ENCODE measurements around the gene ARID4A.
"Not testable (repeated sequence)": the region's sequence is repeated elsewhere in the genome, so short reads cannot be mapped to it uniquely, and the experiment has no call there.

Gene ARID4A

GRCh38 chr14:58298477-58299400 is at the start of gene ARID4A:
TSS of gene ARID4A (plus strand) at chr14:58298555. CDS start at chr14:58299855, 1,300 bp downstream.
- DNase-seq = no peak

GRCh38 chr14:58249611-58250010 is 48.7 kb upstream of the ARID4A start:
- no peak for DNase-seq

- DNase-seq = no peak
Measured at GRCh38 chr14:58258156-58258555, 40.2 kb upstream of the ARID4A start.

- DNase-seq = not testable (repeated sequence)
Measured at GRCh38 chr14:58262005-58262404, 36.4 kb upstream of the ARID4A start.

- DNase-seq = no peak
Measured at GRCh38 chr14:58265401-58265800, 33.0 kb upstream of the ARID4A start.

GRCh38 chr14:58270628-58271027 is 27.7 kb upstream of the ARID4A start:
- no peak for DNase-seq

- DNase-seq = no peak
Measured at GRCh38 chr14:58272588-58273372, 25.6 kb upstream of the ARID4A start.

GRCh38 chr14:58274881-58275280 is 23.5 kb upstream of the ARID4A start:
- no peak for DNase-seq

GRCh38 chr14:58275527-58276190 is 22.7 kb upstream of the ARID4A start:
- DNase-seq = no peak

- no peak for DNase-seq
Measured at GRCh38 chr14:58276208-58276607, 22.1 kb upstream of the ARID4A start.

GRCh38 chr14:58278177-58278576 is 20.2 kb upstream of the ARID4A start:
- DNase-seq = no peak

- DNase-seq = no peak
Measured at GRCh38 chr14:58280954-58281787, 17.2 kb upstream of the ARID4A start.

GRCh38 chr14:58281969-58282368 is 16.4 kb upstream of the ARID4A start:
- no peak for DNase-seq

- DNase-seq = no peak
Measured at GRCh38 chr14:58282925-58283593, 15.3 kb upstream of the ARID4A start.

- DNase-seq = no peak
Measured at GRCh38 chr14:58283730-58284129, 14.6 kb upstream of the ARID4A start.

GRCh38 chr14:58285132-58285531 is 13.2 kb upstream of the ARID4A start:
- DNase-seq = no peak

- no peak for DNase-seq
Measured at GRCh38 chr14:58287607-58288042, 10.7 kb upstream of the ARID4A start.

- DNase-seq = no peak
Measured at GRCh38 chr14:58288106-58288792, 10.1 kb upstream of the ARID4A start.

- no peak for DNase-seq
Measured at GRCh38 chr14:58291646-58292045, 6.7 kb upstream of the ARID4A start.

- DNase-seq = no peak
Measured at GRCh38 chr14:58292187-58292586, 6.2 kb upstream of the ARID4A start.

- no peak for DNase-seq
Measured at GRCh38 chr14:58294201-58294600, 4.2 kb upstream of the ARID4A start.
